Sigmoid colon (tissue), 7 donors: Measurements from ENCODE around the gene UPF2. TPM values are rescaled to one million over a fixed set of nuclear protein-coding genes. Genes with fewer than 3 reads are reported as not detected.

ENCODE experiments used
- DNase-seq: peaks from one replicate; pipeline ENCODE4 v3.0.0-alpha.2; 2019
- H3K27ac ChIP-seq, 4 donors: fragments of 200-600 bp; sonication (generic); one replicate each; pipeline ENCODE4 v1.5.1; 2016 to 2019; ENCODE audit warnings: mild to moderate bottlenecking in 1 of 4
- H3K27me3 ChIP-seq, 3 donors: fragments of 200-600 bp; sonication (generic); one replicate each; pipeline ENCODE4 v1.5.1; 2019; ENCODE audit warnings: mild to moderate bottlenecking in 1 of 3
- H3K36me3 ChIP-seq, 4 donors: fragments of 200-600 bp; sonication (generic); one replicate each; pipeline ENCODE4 v1.5.1; 2016 to 2019
- H3K4me1 ChIP-seq, 4 donors: fragments of 200-600 bp; sonication (generic); one replicate each; pipeline ENCODE4 v1.5.1; 2017 to 2019
- H3K4me3 ChIP-seq, 4 donors: fragments of 200-600 bp; sonication (generic); one replicate each; pipeline ENCODE4 v1.5.1; 2017 to 2019; ENCODE audit warnings: mild to moderate bottlenecking in 2 of 4, moderate library complexity in 1 of 4
- H3K9me3 ChIP-seq, 4 donors: fragments of 200-600 bp in 3 of 4; sonication (generic) in 3 of 4; one replicate each; pipeline versions ENCODE4 v1.5.1 to v1.6.1; 2013 to 2019
- CTCF ChIP-seq, 4 experiments: fragments of 450-650 bp in 3 of 4; fragments of 200-600 bp in 1 of 4; IDR thresholded peaks; one replicate each; pipeline ENCODE4 v1.5.1; 2016 to 2019; ENCODE audit warnings: antibody characterized with exemption in 4 of 4, mild to moderate bottlenecking in 3 of 4, moderate library complexity in 2 of 4
- EP300 ChIP-seq, 4 donors: sonication (generic); formaldehyde crosslinking; IDR thresholded peaks; one replicate each; pipeline ENCODE4 v1.6.1; 2017; ENCODE audit warnings: antibody characterized with exemption in 4 of 4
- POLR2A ChIP-seq, 2 donors: fragments of 450-650 bp; IDR thresholded peaks; one replicate each; pipeline ENCODE4 v1.6.1; 2016; ENCODE audit warnings: antibody characterized with exemption in 2 of 2, mild to moderate bottlenecking in 2 of 2, moderate library complexity in 2 of 2
- POLR2AphosphoS5 ChIP-seq, 4 donors: sonication (generic); formaldehyde crosslinking; IDR thresholded peaks; one replicate each; pipeline ENCODE4 v1.6.1; 2017; ENCODE audit warnings: antibody characterized with exemption in 4 of 4
- WGBS, 2 donors: extraction: QIAGEN DNeasy Blood & Tissue Kit; methylation state at CpG; one replicate each; pipeline ENCODE4 v1.1.7; 2013; 5-methylcytosine and 5-hydroxymethylcytosine counted together
- intact Hi-C: fragments of 100-400 bp; cut with DNase I; formaldehyde crosslinking; loops from one replicate; pipeline ENCODE4 v1.15.1; 2023
- polyA plus RNA-seq, 3 donors: library from polyadenylated mRNA; stranded (reverse); fragments of 200-250 nt; gene quantifications; one replicate each; pipeline ENCODE4 v1.2.3, GENCODE V29; 2013
- total RNA-seq, 4 donors: library from RNA; depleted of rRNA; stranded (reverse); fragments of >200 nt; gene quantifications; one replicate each; pipeline ENCODE4 v1.1.0, GENCODE V29; 2016
- donor health status: healthy with polysubstance abuse.
- donor health status: Bipolar disorder and iron deficiency.
- donor health status: healthy.

Gene UPF2
- total RNA-seq (10 to 100 TPM; 29.3 to 36.9 (median 29.8) TPM), polyA plus RNA-seq (10 to 100 TPM; 11.4 to 16.6 (median 16.1) TPM)

GRCh38 chr10:12042797-12043651 lies at the start of gene UPF2:
TSS of gene UPF2 (minus strand) at chr10:12042809. CDS start at chr10:12035423, 7,386 bp downstream.
- peak within 1 kb of the TSS; percentile 95 to 98 (median 96) for H3K27ac ChIP-seq
- WGBS, 2 donors, result 2 to 3% methylated on average over 56 of the region's 56 CpGs
- peak; percentile 99 for DNase-seq
- no peaks in the 10 kb centered on the region for H3K36me3 ChIP-seq
- H3K27me3 ChIP-seq, result no peaks in the 10 kb centered on the region
- H3K4me1 ChIP-seq, result peaks cover 0 to 18% (median 17%) of the 10 kb centered on the region in 4 donors
- H3K9me3 ChIP-seq, result no peaks in the 10 kb centered on the region
- intact Hi-C loops, result loop anchor here (1.0 to 5.0 kb wide), 4 partner anchors 25 to 1304 kb away; partner anchors contain the start of genes DHTKD1, OPTN, SEC61A2 and SEPHS1
- TF ChIP-seq CTCF (IDR thresholded peaks at IDR 0.05), result no peak
- peak in 3 of 4 donors; percentile 43 to 76 (median 48) for TF ChIP-seq POLR2AphosphoS5 (IDR thresholded peaks at IDR 0.05)
- peak in 2 of 4 donors; percentile 26 to 30 for TF ChIP-seq EP300 (IDR thresholded peaks at IDR 0.05)
- no peak for TF ChIP-seq POLR2A (IDR thresholded peaks at IDR 0.05)
- H3K4me3 ChIP-seq, result peak within 1 kb of the TSS; percentile 91 to 100 (median 99)

- Histone ChIP-seq H3K9me3 (no peaks in the 10 kb centered on the region), H3K27me3 (no peaks in the 10 kb centered on the region), H3K36me3 (peaks cover 15 to 89% (median 24%) of the 10 kb centered on the region in 4 donors), H3K27ac (no peak overlapping the region), H3K4me1 (no peaks in the 10 kb centered on the region), H3K4me3 (no peak overlapping the region)
- TF ChIP-seq POLR2AphosphoS5 (IDR thresholded peaks at IDR 0.05) (no peak), EP300 (IDR thresholded peaks at IDR 0.05) (no peak), POLR2A (IDR thresholded peaks at IDR 0.05) (no peak), CTCF (IDR thresholded peaks at IDR 0.05) (no peak)
- intact Hi-C loops, result no loop called here
- 93 to 98% methylated on average over 4 of the region's 4 CpGs for WGBS, 2 donors
- DNase-seq, result no peak
Observed at GRCh38 chr10:12091421-12091820, 48.8 kb upstream of the UPF2 start.

- Histone ChIP-seq H3K4me1 (no peaks in the 10 kb centered on the region), H3K36me3 (peaks cover 15 to 95% (median 28%) of the 10 kb centered on the region in 4 donors), H3K27ac (no peak overlapping the region), H3K4me3 (no peak overlapping the region), H3K27me3 (no peaks in the 10 kb centered on the region), H3K9me3 (no peaks in the 10 kb centered on the region)
- DNase-seq, result no peak
- whole genome bisulfite sequencing, 2 donors, result 95 to 96% methylated on average over 14 of the region's 14 CpGs
- TF ChIP-seq POLR2AphosphoS5 (IDR thresholded peaks at IDR 0.05), result no peak
- no peak for TF ChIP-seq EP300 (IDR thresholded peaks at IDR 0.05)
- TF ChIP-seq CTCF (IDR thresholded peaks at IDR 0.05), result no peak
- no peak for TF ChIP-seq POLR2A (IDR thresholded peaks at IDR 0.05)
- intact Hi-C loops, result no loop called here
Observed at GRCh38 chr10:12088919-12089318, 46.3 kb upstream of the UPF2 start.

- no peaks in the 10 kb centered on the region for H3K4me1 ChIP-seq
- H3K4me3 ChIP-seq, result no peak overlapping the region
- no peaks in the 10 kb centered on the region for H3K9me3 ChIP-seq
- peaks cover 0 to 65% (median 17%) of the 10 kb centered on the region in 4 donors for H3K36me3 ChIP-seq
- DNase-seq, result no peak
- WGBS, 2 donors, result 89 to 94% methylated on average over 6 of the region's 6 CpGs
- no peak overlapping the region for H3K27ac ChIP-seq
- intact Hi-C loops, result no loop called here
- TF ChIP-seq CTCF (IDR thresholded peaks at IDR 0.05) (no peak), POLR2A (IDR thresholded peaks at IDR 0.05) (no peak), EP300 (IDR thresholded peaks at IDR 0.05) (no peak), POLR2AphosphoS5 (IDR thresholded peaks at IDR 0.05) (no peak)
- H3K27me3 ChIP-seq, result no peaks in the 10 kb centered on the region
Observed at GRCh38 chr10:12081879-12082557, 39.4 kb upstream of the UPF2 start.
